CD4-positive, alpha-beta T cell (primary cell): ENCODE results near the gene IL17A. TPM values are rescaled to one million over a fixed set of nuclear protein-coding genes. Genes with fewer than 3 reads are reported as not detected.

Experiments used
- ATAC-seq: fragments of 200-7000 bp; cut with Tn5 transposase; one replicate; pipeline ENCODE4 v1.10.0; 2022; ENCODE audit warnings: mild to moderate bottlenecking; ENCODE audit not compliant: poor library complexity
- CTCF ChIA-PET: fragments of 350-600 bp; sonication (Branson Sonifier 250); formaldehyde crosslinking; loops from one replicate; lab custom pipeline; 2021; ENCODE audit warnings: antibody characterized with exemption, inconsistent platforms; lab: Charles Lee
- POLR2A ChIA-PET: fragments of 350-600 bp; sonication (Branson Sonifier 250); formaldehyde crosslinking; loops from one replicate; lab custom pipeline; 2021; ENCODE audit warnings: antibody characterized with exemption, inconsistent platforms; lab: Charles Lee
- DNase-seq, 14 experiments: peaks; one replicate each; pipeline ENCODE4 v3.0.0-alpha.2; 2013 to 2020; ENCODE audit warnings: mixed read lengths in 2 of 14
- H3K27ac ChIP-seq, 2 donors: one replicate each; pipeline versions ENCODE4 v1.5.1 to v1.7.0; 2013; ENCODE audit warnings: low read length in 2 of 2, low read depth in 1 of 2, mild to moderate bottlenecking in 1 of 2
- H3K27me3 ChIP-seq, 2 experiments: 1 replicate in 1 of 2; 2 replicates in 1 of 2; pipeline versions ENCODE4 v1.6.1 to v1.7.0; 2013; ENCODE audit warnings: low read length in 2 of 2, control low read depth in 1 of 2, mild to moderate bottlenecking in 1 of 2, moderate library complexity in 1 of 2; ENCODE audit not compliant: insufficient read depth in 2 of 2, control insufficient read depth in 1 of 2
- H3K36me3 ChIP-seq: one replicate; pipeline ENCODE4 v1.6.1; 2013; ENCODE audit warnings: low read length, control low read depth; ENCODE audit not compliant: insufficient read depth
- H3K4me1 ChIP-seq: one replicate; pipeline ENCODE4 v1.6.1; 2013; ENCODE audit warnings: low read length, control low read depth; ENCODE audit not compliant: insufficient read depth
- H3K4me3 ChIP-seq: one replicate; pipeline ENCODE4 v1.5.1; 2013; ENCODE audit warnings: mild to moderate bottlenecking, low read length, moderate library complexity
- H3K9me3 ChIP-seq, 2 experiments: 1 replicate in 1 of 2; 2 replicates in 1 of 2; pipeline versions ENCODE4 v1.6.1 to v1.7.0; 2013; ENCODE audit warnings: low read length in 2 of 2, mild to moderate bottlenecking in 2 of 2, control low read depth in 1 of 2, moderate library complexity in 1 of 2; ENCODE audit not compliant: control insufficient read depth in 1 of 2, insufficient read depth in 1 of 2
- H3K27ac Mint-ChIP-seq: one replicate; pipeline ENCODE4 v1.8.0; 2020; ENCODE audit warnings: mixed read lengths
- H3K27me3 Mint-ChIP-seq: one replicate; pipeline ENCODE4 v1.8.0; 2021; ENCODE audit warnings: mixed read lengths
- H3K36me3 Mint-ChIP-seq: one replicate; pipeline ENCODE4 v1.8.0; 2021; ENCODE audit warnings: low read depth, mixed read lengths
- H3K4me1 Mint-ChIP-seq: one replicate; pipeline ENCODE4 v1.8.0; 2021; ENCODE audit warnings: low read depth, mixed read lengths
- H3K4me3 Mint-ChIP-seq: one replicate; pipeline ENCODE4 v1.8.0; 2020; ENCODE audit warnings: mild to moderate bottlenecking, mixed read lengths
- H3K9me3 Mint-ChIP-seq: one replicate; pipeline ENCODE4 v1.8.0; 2020; ENCODE audit warnings: mixed read lengths
- CTCF ChIP-seq: fragments of 200-600 bp; IDR thresholded peaks from one replicate; pipeline ENCODE4 v1.8.0; 2022; ENCODE audit warnings: antibody characterized with exemption, mild to moderate bottlenecking
- intact Hi-C, 2 experiments: fragments of 100-400 bp; cut with DNase I in 1 of 2; cut with micrococcal nuclease in 1 of 2; formaldehyde crosslinking; loops; one replicate each; pipeline versions ENCODE4 v1.15.1 to v1.9.0; 2023 to 2025; cut with DNase I, micrococcal nuclease
- total RNA-seq, 174 experiments: library from RNA in 2 of 174; stranded (reverse) in 2 of 174; gene quantifications; one replicate each; pipeline ENCODE4 v1.2.3 and lab custom pipeline; 2021 to 2026

IL17A gene
- total RNA-seq, 2 experiments from 2014 or later, result 0.14 TPM; not detected in 1

DNA sequence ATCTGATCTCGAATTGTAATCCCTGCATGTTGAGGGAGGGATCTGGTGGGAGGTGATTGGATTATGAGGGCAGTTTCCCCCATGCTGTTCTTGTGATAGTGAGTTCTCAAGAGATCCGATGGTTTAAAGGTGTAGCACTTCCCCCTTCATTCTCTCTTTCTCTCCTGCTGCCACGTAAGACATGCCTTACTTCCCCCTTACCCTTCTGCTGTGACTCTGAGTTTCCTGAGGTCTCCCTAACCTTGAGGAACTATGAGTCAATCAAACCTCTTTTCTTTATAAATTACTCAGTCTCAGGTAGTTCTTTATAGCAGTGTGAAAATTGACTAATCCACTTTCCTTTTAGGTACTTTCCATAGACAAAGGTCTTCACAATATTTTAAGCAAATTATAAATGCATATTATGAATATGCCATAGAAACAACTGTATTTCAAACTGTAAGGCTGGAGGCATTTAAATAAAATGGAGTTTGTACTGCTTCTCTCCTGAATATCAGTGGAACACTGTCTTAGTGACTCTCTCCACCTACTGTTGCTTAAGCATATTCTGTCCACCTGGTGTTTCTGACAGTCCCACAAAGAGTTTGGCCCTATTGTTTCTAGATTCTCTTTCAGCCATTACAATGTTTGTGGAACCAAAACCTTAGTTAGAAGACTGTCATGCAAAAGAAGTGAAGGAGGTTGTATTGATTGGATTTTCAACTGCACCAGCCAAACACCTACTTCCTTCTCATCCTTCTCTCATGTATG, 24.3 kb upstream of the IL17A start:
- H3K9me3 ChIP-seq, result no peaks in the 10 kb centered on the region
- no peak overlapping the region for H3K27ac ChIP-seq
- ChIA-PET POLR2A (interaction anchor here (0.8 kb wide), 1 partner anchor 101 kb away, joined by 3 read pairs; no protein-coding TSS in a partner anchor), CTCF (no interaction called here)
- H3K27me3 ChIP-seq, result peaks cover 0 to under 1% of the 10 kb centered on the region in 2 experiments
- intact Hi-C loops, result loop anchor here (2.0 to 10.0 kb wide), 3 partner anchors 243 to 501 kb away; partner anchors contain the start of gene EFHC1 (in 1 of the 2)
- H3K4me3 Mint-ChIP-seq, result no peak overlapping the region
- no peak for TF ChIP-seq CTCF
- no peak for ATAC-seq
- no peaks in the 10 kb centered on the region for H3K36me3 ChIP-seq
- no peaks in the 10 kb centered on the region for H3K36me3 Mint-ChIP-seq
- no peak overlapping the region for H3K4me3 ChIP-seq
- no peaks in the 10 kb centered on the region for H3K27me3 Mint-ChIP-seq
- no peaks in the 10 kb centered on the region for H3K4me1 Mint-ChIP-seq
- H3K4me1 ChIP-seq, result no peaks in the 10 kb centered on the region
- DNase-seq, result no peak
- no peaks in the 10 kb centered on the region for H3K9me3 Mint-ChIP-seq
- no peak overlapping the region for H3K27ac Mint-ChIP-seq

DNA sequence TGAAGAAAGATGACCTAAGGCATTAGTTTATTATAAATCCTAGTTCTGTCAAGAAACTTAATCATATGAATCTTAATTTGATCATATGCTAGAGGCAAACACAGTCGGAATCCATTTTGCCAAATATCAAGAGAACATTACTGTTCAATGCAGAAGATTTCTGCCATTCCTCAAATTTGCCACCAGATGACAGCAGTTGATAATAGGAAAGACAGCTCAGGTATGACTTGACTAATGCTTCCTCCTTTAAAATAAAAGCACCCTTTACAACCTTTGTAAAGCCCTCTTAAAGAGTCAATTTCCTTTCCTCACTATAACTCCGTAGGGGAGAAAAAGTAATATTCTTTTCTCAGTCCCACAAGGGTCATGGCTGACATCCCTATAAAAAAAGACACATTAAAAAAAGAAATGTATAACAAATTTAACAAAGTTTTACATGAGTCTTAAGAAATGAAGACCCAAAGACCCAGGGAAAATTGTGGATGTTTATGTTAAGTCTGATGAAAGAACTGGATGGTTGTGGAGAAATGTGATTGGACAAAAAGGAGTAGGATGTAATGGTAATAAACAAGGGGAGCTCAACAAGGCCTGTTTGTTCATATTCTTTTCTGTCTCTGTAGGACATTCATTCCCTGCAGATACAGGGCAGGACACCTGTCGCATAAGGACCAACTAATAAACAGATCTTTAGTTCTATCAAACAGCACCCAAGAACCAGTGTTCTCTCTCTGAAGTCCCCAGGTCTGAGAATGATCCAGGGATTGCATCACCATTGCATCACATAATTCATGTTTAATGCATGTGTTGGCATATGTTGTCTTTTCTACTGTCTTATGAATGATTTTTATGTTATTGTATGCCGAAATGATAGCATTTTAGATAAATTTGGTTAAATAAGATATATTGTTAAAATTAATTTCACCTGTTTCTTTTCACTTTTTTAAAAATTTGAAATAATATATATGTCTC, 23.0 kb upstream of the IL17A start:
- Histone ChIP-seq H3K36me3 (no peaks in the 10 kb centered on the region), H3K4me1 (no peaks in the 10 kb centered on the region), H3K27ac (no peak overlapping the region), H3K9me3 (no peaks in the 10 kb centered on the region), H3K27me3 (peaks cover 0 to 3% of the 10 kb centered on the region in 2 experiments), H3K4me3 (no peak overlapping the region)
- H3K4me3 Mint-ChIP-seq, result no peak overlapping the region
- ATAC-seq (peak; percentile 59), DNase-seq (peak in 3 of 14 experiments; percentile 50 to 62 (median 60))
- TF ChIP-seq CTCF, result peak; percentile 58
- no peaks in the 10 kb centered on the region for H3K36me3 Mint-ChIP-seq
- peaks cover 9% of the 10 kb centered on the region for H3K27me3 Mint-ChIP-seq
- H3K9me3 Mint-ChIP-seq, result peaks cover 2% of the 10 kb centered on the region
- no peaks in the 10 kb centered on the region for H3K4me1 Mint-ChIP-seq
- POLR2A ChIA-PET, result interaction anchor here (0.6 to 0.8 kb wide), 2 partner anchors 91 to 100 kb away, joined by 3 read pairs; no protein-coding TSS in a partner anchor
- no peak overlapping the region for H3K27ac Mint-ChIP-seq
- CTCF ChIA-PET, result interaction anchor here (0.8 kb wide), 1 partner anchor 489 kb away, joined by 3 read pairs; no protein-coding TSS in a partner anchor
- intact Hi-C loops, result loop anchor here (1.0 to 10.0 kb wide), 4 partner anchors 100 to 500 kb away; partner anchors contain the start of gene EFHC1 (in 1 of the 2)
